ENCODE results near the gene LTBP2. TPM values are rescaled to one million over a fixed set of nuclear protein-coding genes. Genes with fewer than 3 reads are reported as not detected.

LTBP2 gene
- total RNA-seq, 1 donor from 2014 or later, result 2.9 TPM

DNA sequence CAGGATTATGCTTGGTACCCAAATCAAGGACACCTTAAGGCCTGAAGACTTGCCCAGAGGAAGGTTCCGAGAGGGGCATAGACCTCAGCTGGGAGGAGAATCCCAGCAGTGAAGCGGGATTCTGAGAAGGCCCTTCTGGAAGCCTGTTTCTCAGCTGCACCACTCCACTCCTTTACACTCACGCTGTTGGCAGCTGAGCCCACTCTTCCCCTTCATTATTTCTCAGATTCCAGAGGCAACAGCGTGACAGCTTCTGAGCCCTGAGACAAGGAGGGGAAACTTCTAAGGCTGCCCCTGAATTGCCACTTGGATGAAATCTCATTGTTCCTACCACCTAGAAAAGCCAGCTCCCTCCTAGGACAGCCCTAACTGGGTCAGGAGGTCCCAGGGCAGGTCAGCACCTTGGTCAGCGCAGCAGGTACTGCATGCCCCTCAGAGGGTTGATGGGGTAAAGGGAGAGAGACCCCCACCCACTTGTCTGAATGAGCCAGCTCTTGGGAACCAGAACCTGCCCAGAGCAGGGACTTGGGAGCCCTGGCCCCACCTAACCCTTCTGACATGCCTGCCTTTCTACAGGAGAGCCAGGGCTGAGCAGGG, 64.6 kb downstream of the LTBP2 start:
- Mint-ChIP-seq H3K4me1 (peaks cover 9% of the 10 kb centered on the region), H3K36me3 (no peaks in the 10 kb centered on the region), H3K27me3 (ENCODE audit: low read depth) (peaks cover 19% of the 10 kb centered on the region), H3K27ac (no peak overlapping the region), H3K4me3 (no peak overlapping the region), H3K9me3 (no peaks in the 10 kb centered on the region)
- DNase-seq (ENCODE audit: low spot score in 2 of 2, unreplicated experiment in 2 of 2), result no peak
- TF ChIP-seq CTCF (IDR thresholded peaks at IDR 0.05; ENCODE audit: unreplicated experiment), result no peak

DNA sequence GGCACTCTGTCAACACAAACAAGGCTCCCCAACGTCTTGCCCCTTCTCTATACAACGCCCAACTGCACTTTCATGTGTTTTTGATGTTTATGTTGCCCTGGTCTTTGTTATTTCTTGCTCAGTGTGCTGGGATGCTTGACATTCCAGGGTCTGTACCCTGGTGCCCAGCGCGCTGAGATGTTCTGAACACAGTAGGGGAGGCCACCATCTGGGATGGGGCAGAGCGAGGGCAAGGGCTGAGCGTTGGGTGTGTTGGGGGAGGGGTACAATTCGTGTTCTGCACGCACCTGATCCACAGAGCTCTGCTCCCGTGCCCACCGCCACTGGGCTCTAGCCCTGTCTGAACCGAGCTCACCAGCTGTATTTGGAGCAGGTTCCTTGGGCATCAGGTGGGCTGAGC, 65.6 kb downstream of the LTBP2 start:
- Mint-ChIP-seq H3K4me1 (peaks cover 4% of the 10 kb centered on the region), H3K4me3 (no peak overlapping the region), H3K27ac (no peak overlapping the region), H3K36me3 (no peaks in the 10 kb centered on the region), H3K9me3 (no peaks in the 10 kb centered on the region), H3K27me3 (ENCODE audit: low read depth) (peaks cover 19% of the 10 kb centered on the region)
- no peak for TF ChIP-seq CTCF (IDR thresholded peaks at IDR 0.05; ENCODE audit: unreplicated experiment)
- DNase-seq (ENCODE audit: low spot score in 2 of 2, unreplicated experiment in 2 of 2), result no peak

DNA sequence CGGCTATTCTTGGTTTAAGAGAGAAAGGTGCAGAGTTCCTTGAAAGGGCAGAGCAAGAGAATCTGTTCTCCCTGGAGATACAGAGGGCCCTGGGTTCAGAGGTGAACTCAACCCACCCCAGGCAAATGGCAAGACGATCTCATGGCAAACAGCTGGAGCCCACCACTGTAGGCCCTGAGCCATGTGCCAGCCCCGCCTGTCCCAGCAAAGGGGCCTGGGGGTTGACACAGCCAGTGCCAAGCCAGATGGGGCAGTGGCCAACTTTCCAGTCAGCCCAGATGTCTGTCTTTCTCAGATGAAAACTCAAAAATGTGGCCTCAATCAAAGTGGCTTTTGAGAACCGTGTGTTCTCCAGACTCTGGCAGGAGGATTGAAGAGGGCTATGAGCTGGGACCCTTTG, 66.7 kb downstream of the LTBP2 start:
- Mint-ChIP-seq H3K4me1 (peaks cover 3% of the 10 kb centered on the region), H3K27me3 (ENCODE audit: low read depth) (peaks cover 19% of the 10 kb centered on the region), H3K4me3 (no peak overlapping the region), H3K36me3 (no peaks in the 10 kb centered on the region), H3K9me3 (no peaks in the 10 kb centered on the region), H3K27ac (no peak overlapping the region)
- no peak for DNase-seq (ENCODE audit: low spot score in 2 of 2, unreplicated experiment in 2 of 2)
- TF ChIP-seq CTCF (IDR thresholded peaks at IDR 0.05; ENCODE audit: unreplicated experiment), result no peak

DNA sequence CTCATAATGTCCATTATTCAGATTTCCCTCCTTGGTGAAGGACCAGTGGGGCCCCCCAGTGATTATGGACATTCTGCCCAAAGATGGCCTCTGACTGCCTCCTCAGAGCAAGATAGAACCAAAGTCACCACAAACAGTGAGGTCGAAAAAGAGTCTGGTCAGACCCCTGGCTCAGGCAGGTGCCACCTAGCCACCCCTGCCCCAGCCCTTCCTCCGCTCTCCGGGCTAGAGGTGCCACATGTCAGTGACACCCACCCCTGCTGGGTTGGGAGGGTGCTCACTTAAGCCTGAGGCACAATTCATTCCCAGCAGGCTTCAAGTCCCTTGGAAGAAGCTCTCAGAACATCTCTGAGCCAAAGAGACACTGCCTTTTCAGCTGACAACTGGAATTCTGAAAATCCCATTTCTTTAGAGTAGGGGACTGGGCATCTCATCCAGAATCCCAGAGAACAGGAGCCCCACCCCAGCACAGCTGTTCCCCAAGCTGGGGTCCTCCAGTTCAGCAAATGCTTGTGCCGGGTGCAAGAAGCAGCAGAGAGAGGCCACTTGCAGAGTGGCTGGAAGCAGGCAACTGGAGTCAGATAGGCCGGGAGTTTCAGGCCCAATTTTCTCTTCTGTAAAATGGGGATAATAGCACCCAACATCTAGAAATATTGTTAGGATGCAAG, 68.1 kb downstream of the LTBP2 start:
- H3K4me1 Mint-ChIP-seq, result peaks cover 3% of the 10 kb centered on the region

GRCh38 chr14:74542056-74542685, 69.9 kb downstream of the LTBP2 start:
- Mint-ChIP-seq H3K4me3 (no peak overlapping the region), H3K27ac (no peak overlapping the region), H3K27me3 (ENCODE audit: low read depth) (peaks cover 19% of the 10 kb centered on the region), H3K4me1 (peaks cover 3% of the 10 kb centered on the region), H3K9me3 (no peaks in the 10 kb centered on the region), H3K36me3 (no peaks in the 10 kb centered on the region)
- TF ChIP-seq CTCF (IDR thresholded peaks at IDR 0.05; ENCODE audit: unreplicated experiment), result no peak
- no peak for DNase-seq (ENCODE audit: low spot score in 2 of 2, unreplicated experiment in 2 of 2)

More for the DNA sequence above, 68.1 kb downstream of the LTBP2 start:
- Mint-ChIP-seq H3K27ac (no peak overlapping the region), H3K27me3 (ENCODE audit: low read depth) (peaks cover 19% of the 10 kb centered on the region), H3K36me3 (no peaks in the 10 kb centered on the region), H3K4me3 (no peak overlapping the region), H3K9me3 (no peaks in the 10 kb centered on the region)
- no peak for TF ChIP-seq CTCF (IDR thresholded peaks at IDR 0.05; ENCODE audit: unreplicated experiment)
- no peak for DNase-seq (ENCODE audit: low spot score in 2 of 2, unreplicated experiment in 2 of 2)

All from mesothelial cell of epicardium (in vitro differentiated cells).